PC-3 (cell line): ENCODE data around the gene LAIR1. TPM values are rescaled to one million over a fixed set of nuclear protein-coding genes. Genes with fewer than 3 reads are reported as not detected.
A peak's percentile ranks its signal among the peaks of the same experiment; 100 is the strongest.

ENCODE experiments used
- ATAC-seq: fragments of 200-7000 bp; cut with Tn5 transposase; 2 replicates; pipeline ENCODE4 v1.9.1; 2020; ENCODE audit warnings: mild to moderate bottlenecking, moderate library complexity
- BruUV-seq: library from RNA; stranded (reverse); fragments of 400-500 nt; replicated peaks from 2 replicates; lab custom pipeline; 2021; lab: Mats Ljungman, UMichigan
- CTCF ChIA-PET: fragments of 300-600 bp; sonication (Branson Sonifier 250); formaldehyde crosslinking; loops from one replicate; lab custom pipeline; 2022; ENCODE audit warnings: antibody characterized with exemption; lab: Charles Lee
- POLR2A ChIA-PET: fragments of 300-600 bp; sonication (Branson Sonifier 250); formaldehyde crosslinking; loops from one replicate; lab custom pipeline; 2022; ENCODE audit warnings: antibody characterized with exemption; ENCODE audit not compliant: unreplicated experiment; lab: Charles Lee
- DNase-seq: peaks from one replicate; pipeline ENCODE4 v3.0.0-alpha.2; 2015
- H2AFZ ChIP-seq: fragments of 300-600 bp; sonication (generic); 2 replicates; pipeline ENCODE4 v1.6.0; 2016; ENCODE audit warnings: antibody characterized with exemption, low read length
- H3F3A ChIP-seq: fragments of 300-600 bp; sonication (generic); one replicate; pipeline ENCODE4 v1.6.0; 2017; ENCODE audit warnings: antibody characterized with exemption, low read length, control low read depth, mild to moderate bottlenecking; ENCODE audit not compliant: unreplicated experiment
- H3K27ac ChIP-seq: fragments of 300-600 bp; sonication (generic); 2 replicates; pipeline ENCODE4 v1.5.1; 2016; ENCODE audit warnings: mild to moderate bottlenecking, low read length
- H3K27me3 ChIP-seq: fragments of 300-600 bp; sonication (generic); 2 replicates; pipeline ENCODE4 v1.6.1; 2016; ENCODE audit warnings: low read length, mixed read lengths
- H3K36me3 ChIP-seq: fragments of 300-600 bp; sonication (generic); 2 replicates; pipeline ENCODE4 v1.6.1; 2016; ENCODE audit warnings: low read depth, mixed run types, low read length, mixed read lengths
- H3K4me1 ChIP-seq: fragments of 300-600 bp; sonication (generic); 2 replicates; pipeline ENCODE4 v1.5.1; 2016; ENCODE audit warnings: low read length; ENCODE audit not compliant: insufficient read depth
- H3K4me2 ChIP-seq: fragments of 300-600 bp; sonication (generic); 2 replicates; pipeline ENCODE4 v1.6.0; 2016; ENCODE audit warnings: low read length
- H3K4me3 ChIP-seq: fragments of 300-600 bp; sonication (generic); 2 replicates; pipeline ENCODE4 v1.5.1; 2016; ENCODE audit warnings: mild to moderate bottlenecking, low read length, mixed read lengths
- H3K79me2 ChIP-seq: fragments of 300-600 bp; sonication (generic); 2 replicates; pipeline ENCODE4 v1.6.1; 2017; ENCODE audit warnings: low read length, mixed read lengths
- H3K9ac ChIP-seq: fragments of 300-600 bp; sonication (generic); 2 replicates; pipeline ENCODE4 v1.6.0; 2016; ENCODE audit warnings: mild to moderate bottlenecking, low read length
- H3K9me2 ChIP-seq: fragments of 300-600 bp; sonication (generic); replicated peaks from 2 replicates; pipeline ENCODE4 v1.6.1; 2016; ENCODE audit warnings: mixed run types, low read length, mixed read lengths
- H3K9me3 ChIP-seq: fragments of 300-600 bp; sonication (generic); 2 replicates; pipeline ENCODE4 v1.6.1; 2016; ENCODE audit warnings: low read length, mixed read lengths
- H4K20me1 ChIP-seq: fragments of 300-600 bp; sonication (generic); 2 replicates; pipeline ENCODE4 v1.6.1; 2016; ENCODE audit warnings: low read length, mixed read lengths
- CTCF ChIP-seq: fragments of 300-600 bp; sonication (generic); conservative IDR thresholded peaks from 2 replicates; pipeline ENCODE4 v1.5.1; 2017; ENCODE audit warnings: antibody characterized with exemption, low read depth, mild to moderate bottlenecking, low read length
- EZH2 ChIP-seq: fragments of 300-600 bp; sonication (generic); IDR thresholded peaks from one replicate; pipeline ENCODE4 v1.6.1; 2017; ENCODE audit warnings: antibody characterized with exemption, mild to moderate bottlenecking, low read length; ENCODE audit not compliant: unreplicated experiment
- EZH2phosphoT487 ChIP-seq: fragments of 300-600 bp; sonication (generic); IDR thresholded peaks from 2 replicates; pipeline ENCODE4 v1.6.1; 2018; ENCODE audit warnings: mild to moderate bottlenecking, antibody characterized with exemption, low read length, borderline replicate concordance
- intact Hi-C: fragments of 100-400 bp; cut with micrococcal nuclease; formaldehyde crosslinking; loops from 2 replicates; pipeline ENCODE4 v1.9.0; 2023
- total RNA-seq: library from RNA; depleted of rRNA; stranded (reverse); fragments of >200 nt; gene quantifications from 2 replicates; pipeline ENCODE4 v1.2.3, GENCODE V29; 2014

LAIR1 gene
- total RNA-seq, 1 experiment from 2014 or later: not detected

GRCh38 chr19:54312436-54313377 lies 52.0 kb downstream of the LAIR1 start, which contains the start of gene LILRA5:
Gene LILRA5, minus strand, starts transcription at chr19:54313166. Its CDS starts 147 bp downstream, at chr19:54313019.
- H3K9me2 ChIP-seq: no peaks in the 10 kb centered on the region
- no peaks in the 10 kb centered on the region for H3K4me1 ChIP-seq
- TF ChIP-seq CTCF (no peak), EZH2 (no peak), EZH2phosphoT487 (no peak)
- POLR2A ChIA-PET: no interaction called here
- H2AFZ ChIP-seq: no peak within 1 kb of the TSS
- H3K79me2 ChIP-seq: no peaks in the 10 kb centered on the region
- BruUV-seq: no TSS peak
- DNase-seq (no peak), ATAC-seq (peak; percentile 29; the same call in 1 of the 2 replicates)
- H3K4me3 ChIP-seq: no peak within 1 kb of the TSS
- no peaks in the 10 kb centered on the region for H4K20me1 ChIP-seq
- no peak within 1 kb of the TSS for H3K4me2 ChIP-seq
- no peaks in the 10 kb centered on the region for H3K9me3 ChIP-seq
- no peak within 1 kb of the TSS for H3K27ac ChIP-seq
- intact Hi-C loops: no loop called here
- no peaks in the 10 kb centered on the region for H3K36me3 ChIP-seq
- CTCF ChIA-PET: no interaction called here
- H3K27me3 ChIP-seq: peaks cover 82% of the 10 kb centered on the region
- H3F3A ChIP-seq: no peaks in the 10 kb centered on the region
- H3K9ac ChIP-seq: no peak within 1 kb of the TSS

GRCh38 chr19:54312011-54312410 lies 52.7 kb downstream of the LAIR1 start:
- H3K36me3 ChIP-seq: no peaks in the 10 kb centered on the region
- H3K9me3 ChIP-seq: no peaks in the 10 kb centered on the region
- no peaks in the 10 kb centered on the region for H3K79me2 ChIP-seq
- BruUV-seq: no TSS peak
- no peak overlapping the region for H3K4me3 ChIP-seq
- DNase-seq: no peak
- no peak overlapping the region for H2AFZ ChIP-seq
- no peaks in the 10 kb centered on the region for H3K9me2 ChIP-seq
- peaks cover 82% of the 10 kb centered on the region for H3K27me3 ChIP-seq
- intact Hi-C loops: no loop called here
- H3K27ac ChIP-seq: no peak overlapping the region
- CTCF ChIA-PET: no interaction called here
- TF ChIP-seq EZH2 (no peak), EZH2phosphoT487 (no peak), CTCF (no peak)
- no peak for ATAC-seq
- no peaks in the 10 kb centered on the region for H3K4me1 ChIP-seq
- no peaks in the 10 kb centered on the region for H3F3A ChIP-seq
- H4K20me1 ChIP-seq: no peaks in the 10 kb centered on the region
- POLR2A ChIA-PET: no interaction called here
- H3K4me2 ChIP-seq: no peak overlapping the region
- no peak overlapping the region for H3K9ac ChIP-seq

- DNase-seq: no peak
- H3K9ac ChIP-seq: no peak overlapping the region
- no peak overlapping the region for H3K27ac ChIP-seq
- H3K27me3 ChIP-seq: peaks cover 81% of the 10 kb centered on the region
- ATAC-seq: no peak
- H3K79me2 ChIP-seq: no peaks in the 10 kb centered on the region
- intact Hi-C loops: no loop called here
- no peak overlapping the region for H2AFZ ChIP-seq
- no peaks in the 10 kb centered on the region for H3K4me1 ChIP-seq
- H3K4me2 ChIP-seq: no peak overlapping the region
- H3K36me3 ChIP-seq: no peaks in the 10 kb centered on the region
- H4K20me1 ChIP-seq: no peaks in the 10 kb centered on the region
- no TSS peak for BruUV-seq
- ChIA-PET POLR2A (no interaction called here), CTCF (no interaction called here)
- no peaks in the 10 kb centered on the region for H3K9me2 ChIP-seq
- TF ChIP-seq CTCF: no peak
- no peak for TF ChIP-seq EZH2
- no peak for TF ChIP-seq EZH2phosphoT487
- H3K9me3 ChIP-seq: no peaks in the 10 kb centered on the region
- H3F3A ChIP-seq: no peaks in the 10 kb centered on the region
- H3K4me3 ChIP-seq: no peak overlapping the region
Observed at GRCh38 chr19:54311486-54311885, 53.2 kb downstream of the LAIR1 start.
